B cell (primary cell): ENCODE results near the gene NTSR2. TPM values are rescaled to one million over a fixed set of nuclear protein-coding genes. Genes with fewer than 3 reads are reported as not detected.

Experiments
- ATAC-seq: fragments of 200-7000 bp; cut with Tn5 transposase; one replicate; pipeline ENCODE4 v1.10.0; 2021; ENCODE audit warnings: low read depth, mild to moderate bottlenecking, moderate number of reproducible peaks, moderate library complexity
- CTCF ChIA-PET: fragments of 350-600 bp; sonication (Branson Sonifier 250); formaldehyde crosslinking; loops from one replicate; lab custom pipeline; 2021; ENCODE audit warnings: antibody characterized with exemption, inconsistent platforms; lab: Charles Lee
- POLR2A ChIA-PET: fragments of 350-600 bp; sonication (Branson Sonifier 250); formaldehyde crosslinking; loops from one replicate; lab custom pipeline; 2021; ENCODE audit warnings: antibody characterized with exemption; lab: Charles Lee
- DNase-seq: peaks from one replicate; pipeline ENCODE4 v3.0.0; 2013
- H2AFZ ChIP-seq: 2 replicates; pipeline ENCODE4 v1.6.1; 2012; ENCODE audit warnings: mild to moderate bottlenecking, low read depth, low read length; ENCODE audit not compliant: insufficient read depth, poor library complexity, severe bottlenecking
- H3K27ac ChIP-seq, 2 donors: 1 replicate in 1 of 2; 2 replicates in 1 of 2; pipeline ENCODE4 v1.5.1; 2012 to 2013; ENCODE audit warnings: low read length in 2 of 2, mild to moderate bottlenecking in 2 of 2, moderate library complexity in 1 of 2
- H3K27me3 ChIP-seq, 4 experiments: fragments of 200-600 bp in 1 of 4; sonication (generic) in 1 of 4; replicated peaks in 1 of 4; 1 replicate in 2 of 4; 2 replicates in 2 of 4; pipeline versions ENCODE4 v1.6.1 to v1.7.0; 2013 to 2016; ENCODE audit warnings: low read length in 3 of 4, mild to moderate bottlenecking in 2 of 4, mixed read lengths in 1 of 4, moderate library complexity in 1 of 4; ENCODE audit not compliant: insufficient read depth in 4 of 4, control insufficient read depth in 3 of 4; ENCODE audit errors: control extremely low read depth in 1 of 4
- H3K36me3 ChIP-seq, 2 experiments: replicated peaks in 1 of 2; 1 replicate in 1 of 2; 2 replicates in 1 of 2; pipeline versions ENCODE4 v1.6.1 to v1.7.1; 2013; ENCODE audit warnings: low read length in 1 of 2; ENCODE audit not compliant: insufficient read depth in 2 of 2, control insufficient read depth in 1 of 2; ENCODE audit errors: control extremely low read depth in 1 of 2, extremely low read depth in 1 of 2
- H3K4me1 ChIP-seq, 2 donors: fragments of 200-600 bp in 1 of 2; sonication (generic) in 1 of 2; 1 replicate in 1 of 2; 2 replicates in 1 of 2; pipeline versions ENCODE4 v1.5.1 to v1.6.1; 2013 to 2017; ENCODE audit warnings: low read length in 2 of 2; ENCODE audit not compliant: control insufficient read depth in 2 of 2, insufficient read depth in 2 of 2
- H3K4me2 ChIP-seq: replicated peaks from 2 replicates; pipeline ENCODE3; 2012; ENCODE audit warnings: mild to moderate bottlenecking, low read depth, low read length; ENCODE audit not compliant: poor library complexity, severe bottlenecking
- H3K4me3 ChIP-seq, 5 experiments: fragments of 200-600 bp in 1 of 5; sonication (generic) in 1 of 5; 1 replicate in 3 of 5; 2 replicates in 2 of 5; pipeline versions ENCODE4 v1.5.1 to v1.7.0; 2011 to 2016; ENCODE audit warnings: low read length in 4 of 5, mild to moderate bottlenecking in 4 of 5, low read depth in 2 of 5, control low read depth in 1 of 5, moderate library complexity in 1 of 5; ENCODE audit not compliant: insufficient read depth in 1 of 5; ENCODE audit errors: control extremely low read depth in 1 of 5, extremely low read depth in 1 of 5
- H3K79me2 ChIP-seq: fragments of 200-600 bp; sonication (generic); one replicate; pipeline ENCODE4 v1.6.0; 2016; ENCODE audit warnings: low read length; ENCODE audit not compliant: control insufficient read depth, insufficient read depth
- H3K9ac ChIP-seq: fragments of 200-600 bp; sonication (generic); 2 replicates; pipeline ENCODE4 v1.6.1; 2017; ENCODE audit warnings: mild to moderate bottlenecking, low read length, moderate library complexity
- H3K9me3 ChIP-seq, 3 donors: one replicate each; pipeline versions ENCODE4 v1.6.1 to v1.7.1; 2013; ENCODE audit warnings: low read length in 2 of 3; ENCODE audit not compliant: control insufficient read depth in 2 of 3, insufficient read depth in 1 of 3; ENCODE audit errors: control extremely low read depth in 1 of 3
- H4K20me1 ChIP-seq: 2 replicates; pipeline ENCODE4 v1.6.0; 2012; ENCODE audit warnings: mild to moderate bottlenecking, low read length; ENCODE audit not compliant: insufficient read depth, control insufficient read depth, poor library complexity, severe bottlenecking
- H3K27ac Mint-ChIP-seq: one replicate; pipeline ENCODE4 v1.8.0; 2021; ENCODE audit warnings: mixed read lengths
- H3K27me3 Mint-ChIP-seq: one replicate; pipeline ENCODE4 v1.8.0; 2021; ENCODE audit warnings: mixed read lengths
- H3K4me1 Mint-ChIP-seq: one replicate; pipeline ENCODE4 v1.8.0; 2021; ENCODE audit warnings: mixed read lengths
- H3K4me3 Mint-ChIP-seq: one replicate; pipeline ENCODE4 v1.8.0; 2021; ENCODE audit warnings: mixed read lengths
- H3K9me3 Mint-ChIP-seq: one replicate; pipeline ENCODE4 v1.8.0; 2022; ENCODE audit warnings: mixed read lengths; ENCODE audit not compliant: insufficient read depth
- CTCF ChIP-seq: fragments of 200-600 bp; IDR thresholded peaks from one replicate; pipeline ENCODE4 v1.8.0; 2022; ENCODE audit warnings: antibody characterized with exemption, mild to moderate bottlenecking
- EZH2 ChIP-seq: IDR thresholded peaks from 2 replicates; pipeline ENCODE4 v1.6.1; 2012; ENCODE audit warnings: borderline replicate concordance, low read depth, mild to moderate bottlenecking, moderate library complexity, low read length; ENCODE audit not compliant: insufficient read depth, poor library complexity, severe bottlenecking
- WGBS: methylation state at CpG from one replicate; pipeline ENCODE4 v1.1.5; 2013; ENCODE audit warnings: missing lambda C conversion rate; ENCODE audit not compliant: insufficient coverage; 5-methylcytosine and 5-hydroxymethylcytosine counted together
- intact Hi-C: fragments of 100-400 bp; cut with micrococcal nuclease; formaldehyde crosslinking; loops from one replicate; pipeline ENCODE4 v1.10.0; 2022
- polyA plus RNA-seq: library from polyadenylated mRNA; depleted of rRNA; stranded (reverse); fragments of >200 nt; gene quantifications from 2 replicates; pipeline ENCODE4 v1.2.3, GENCODE V29; 2012
- total RNA-seq, 2 donors: library from RNA; stranded (reverse); fragments of 120-200 nt in 1 of 2; gene quantifications; 1 replicate in 1 of 2; 2 replicates in 1 of 2; pipeline versions ENCODE4 v1.2.3 to v1.2.4, GENCODE V29; 2013 to 2022

NTSR2 gene
- total and polyA plus RNA-seq, 2 donors (not counting 1 experiment from before 2014, with no cell fraction given): not detected

- no peak overlapping the region for H3K9ac ChIP-seq
- Mint-ChIP-seq H3K9me3 (no peaks in the 10 kb centered on the region), H3K4me1 (peaks cover 19% of the 10 kb centered on the region), H3K27ac (no peak overlapping the region), H3K4me3 (no peak overlapping the region), H3K27me3 (peaks cover 23% of the 10 kb centered on the region)
- peaks cover 16 to 18% of the 10 kb centered on the region in 2 donors for H3K4me1 ChIP-seq
- H3K9me3 ChIP-seq: no peaks in the 10 kb centered on the region
- H4K20me1 ChIP-seq: no peaks in the 10 kb centered on the region
- TF ChIP-seq CTCF (no peak), EZH2 (no peak)
- intact Hi-C loops: no loop called here
- no peaks in the 10 kb centered on the region for H3K36me3 ChIP-seq
- ChIA-PET POLR2A (no interaction called here), CTCF (interaction anchor here (0.6 to 3.5 kb wide), 4 partner anchors 37 to 578 kb away, joined by 3 to 10 read pairs (median 5); no protein-coding TSS in a partner anchor)
- no peak for DNase-seq
- no peak overlapping the region for H3K27ac ChIP-seq
- H3K27me3 ChIP-seq: no peaks in the 10 kb centered on the region
- no peak for ATAC-seq
- H2AFZ ChIP-seq: no peak overlapping the region
- no peak overlapping the region for H3K4me2 ChIP-seq
- no peaks in the 10 kb centered on the region for H3K79me2 ChIP-seq
- 40% methylated on average over 1 of the region's 1 CpG for WGBS
- H3K4me3 ChIP-seq: no peak overlapping the region
These were observed 47.6 kb upstream of the NTSR2 start for GRCh38 chr2:11717623-11718022.

- peaks cover 16 to 18% of the 10 kb centered on the region in 2 donors for H3K4me1 ChIP-seq
- no peak overlapping the region for H3K4me3 Mint-ChIP-seq
- peak overlapping the region; percentile 23 for H3K4me2 ChIP-seq
- no peaks in the 10 kb centered on the region for H3K36me3 ChIP-seq
- H3K9me3 Mint-ChIP-seq: no peaks in the 10 kb centered on the region
- no peaks in the 10 kb centered on the region for H3K79me2 ChIP-seq
- no peak overlapping the region for H3K4me3 ChIP-seq
- H3K27ac ChIP-seq: no peak overlapping the region
- ChIA-PET POLR2A (no interaction called here), CTCF (no interaction called here)
- no peak overlapping the region for H2AFZ ChIP-seq
- no CpG with 5 or more reads among the region's 8 CpGs for WGBS
- ATAC-seq (no peak), DNase-seq (peak; percentile 32)
- H3K4me1 Mint-ChIP-seq: peaks cover 19% of the 10 kb centered on the region
- no peak for TF ChIP-seq CTCF
- no peak for TF ChIP-seq EZH2
- no peaks in the 10 kb centered on the region for H4K20me1 ChIP-seq
- intact Hi-C loops: no loop called here
- H3K27me3 ChIP-seq: no peaks in the 10 kb centered on the region
- no peak overlapping the region for H3K9ac ChIP-seq
- H3K27ac Mint-ChIP-seq: no peak overlapping the region
- H3K27me3 Mint-ChIP-seq: peaks cover 15% of the 10 kb centered on the region
- no peaks in the 10 kb centered on the region for H3K9me3 ChIP-seq
These were observed 46.8 kb upstream of the NTSR2 start for GRCh38 chr2:11716689-11717321.
